ENCODE results near the gene DHRS1.

DNA sequence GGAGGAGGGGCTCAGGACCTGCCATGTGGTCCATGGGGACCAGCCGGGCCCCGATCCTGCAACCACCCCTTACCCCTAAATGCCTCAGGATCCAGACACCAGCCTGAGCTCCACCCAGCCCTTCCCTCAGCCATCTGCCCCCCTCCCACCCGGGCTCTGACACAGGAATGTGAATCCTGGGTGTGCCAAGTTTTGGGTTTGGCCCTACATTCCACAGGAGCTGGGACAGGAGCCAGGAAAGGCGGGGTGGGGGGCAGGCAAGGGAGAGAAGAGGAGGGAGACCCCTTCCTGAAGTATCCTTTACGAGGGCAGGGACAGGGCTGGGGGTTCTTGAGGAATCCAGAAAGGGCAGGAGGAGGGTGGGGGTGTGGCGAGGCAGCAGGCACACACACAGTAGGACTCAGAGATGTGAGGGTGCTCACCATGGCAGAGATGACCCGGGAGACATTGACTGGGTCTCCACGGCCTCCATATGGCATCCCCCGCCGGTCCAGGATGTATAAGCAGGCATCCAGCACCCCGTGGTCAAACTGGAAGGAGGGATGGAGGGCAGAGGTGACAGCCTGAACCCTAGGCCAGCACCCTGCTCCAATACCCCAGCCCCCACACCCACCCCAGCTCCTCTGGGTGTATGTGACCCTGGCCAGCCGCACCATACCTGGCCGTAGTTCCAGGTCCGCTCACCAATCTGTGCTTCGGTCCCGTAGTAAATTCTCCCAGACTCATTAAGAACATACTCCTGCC, 40.1 kb downstream of the DHRS1 start:
- TF ChIP-seq, protein P1, sequence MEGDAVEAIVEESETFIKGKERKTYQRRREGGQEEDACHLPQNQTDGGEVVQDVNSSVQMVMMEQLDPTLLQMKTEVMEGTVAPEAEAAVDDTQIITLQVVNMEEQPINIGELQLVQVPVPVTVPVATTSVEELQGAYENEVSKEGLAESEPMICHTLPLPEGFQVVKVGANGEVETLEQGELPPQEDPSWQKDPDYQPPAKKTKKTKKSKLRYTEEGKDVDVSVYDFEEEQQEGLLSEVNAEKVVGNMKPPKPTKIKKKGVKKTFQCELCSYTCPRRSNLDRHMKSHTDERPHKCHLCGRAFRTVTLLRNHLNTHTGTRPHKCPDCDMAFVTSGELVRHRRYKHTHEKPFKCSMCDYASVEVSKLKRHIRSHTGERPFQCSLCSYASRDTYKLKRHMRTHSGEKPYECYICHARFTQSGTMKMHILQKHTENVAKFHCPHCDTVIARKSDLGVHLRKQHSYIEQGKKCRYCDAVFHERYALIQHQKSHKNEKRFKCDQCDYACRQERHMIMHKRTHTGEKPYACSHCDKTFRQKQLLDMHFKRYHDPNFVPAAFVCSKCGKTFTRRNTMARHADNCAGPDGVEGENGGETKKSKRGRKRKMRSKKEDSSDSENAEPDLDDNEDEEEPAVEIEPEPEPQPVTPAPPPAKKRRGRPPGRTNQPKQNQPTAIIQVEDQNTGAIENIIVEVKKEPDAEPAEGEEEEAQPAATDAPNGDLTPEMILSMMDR (IDR thresholded peaks at IDR 0.05): no peak
- TF ChIP-seq EP300 (IDR thresholded peaks at IDR 0.05) (no peak), POLR2AphosphoS5 (IDR thresholded peaks at IDR 0.05) (no peak)
